ENCODE results near the gene SEC61A1. TPM values are rescaled to one million over a fixed set of nuclear protein-coding genes. Genes with fewer than 3 reads are reported as not detected.

The SEC61A1 gene
- polyA plus RNA-seq, 2 of the 4 experiments (the other 2 are of a cell fraction), result 93.5 to 180 TPM

- ATAC-seq, result no peak
- POLR2A ChIA-PET, result no interaction called here
Measured at GRCh38 chr3:128071771-128072453, 19.7 kb downstream of the SEC61A1 start.

GRCh38 chr3:128072454-128073184 lies 20.4 kb downstream of the SEC61A1 start:
- DNase-seq (ENCODE audit: low read depth in 1 of 2, low spot score in 1 of 2), result no peak
- CTCF ChIA-PET, result interaction anchor here (1.3 to 6.3 kb wide), 2 partner anchors 13 to 536 kb away, joined by 3 to 23 read pairs; no protein-coding TSS in a partner anchor
- peaks cover 13% of the 10 kb centered on the region for H3K4me1 ChIP-seq
- H3K9me3 ChIP-seq, result no peaks in the 10 kb centered on the region
- POLR2A ChIA-PET, result no interaction called here
- TF ChIP-seq ELK1 (IDR thresholded peaks at IDR 0.05; ENCODE audit: low read depth, low read length) (no peak), CBX2 (IDR thresholded peaks at IDR 0.05; ENCODE audit: borderline replicate concordance, low read depth) (no peak)
- FAIRE-seq, result no peak
- WGBS (ENCODE audit: missing lambda C conversion rate), result 98% methylated on average over 8 of the region's 13 CpGs
- H3K27ac ChIP-seq, result no peak overlapping the region
- no peak overlapping the region for H3K4me2 ChIP-seq
- ATAC-seq, result no peak
- no peak overlapping the region for H3K4me3 ChIP-seq

More at GRCh38 chr3:128071771-128072453, 19.7 kb downstream of the SEC61A1 start:
- FAIRE-seq (no peak), DNase-seq (ENCODE audit: low read depth in 1 of 2, low spot score in 1 of 2) (no peak)
- WGBS (ENCODE audit: missing lambda C conversion rate), result 81% methylated on average over 8 of the region's 11 CpGs
- H3K4me1 ChIP-seq, result peaks cover 10% of the 10 kb centered on the region
- H3K4me2 ChIP-seq, result no peak overlapping the region
- no peak for TF ChIP-seq TFCP2L1 (CRISPR knock-in tag; IDR thresholded peaks at IDR 0.05)
- TF ChIP-seq RARB (CRISPR knock-in tag; IDR thresholded peaks at IDR 0.05), result no peak
- CTCF ChIA-PET, result interaction anchor here (0.9 to 1.4 kb wide), 2 partner anchors 22 to 99 kb away, joined by 3 to 4 read pairs; no protein-coding TSS in a partner anchor
- no peak overlapping the region for H3K27ac ChIP-seq
- H3K9me3 ChIP-seq, result no peaks in the 10 kb centered on the region
- H3K4me3 ChIP-seq, result no peak overlapping the region

- 0 out of 6 replicates have a peak overlapping the region, but pooled peaks of 1 of the 2 experiments have one; percentile 13 for H3K27ac ChIP-seq
- no peak for DNase-seq (ENCODE audit: low read depth in 1 of 2, low spot score in 1 of 2)
- CTCF ChIA-PET, result interaction anchor here (1.2 to 6.3 kb wide), 5 partner anchors 13 to 535 kb away, joined by 3 to 23 read pairs (median 3); no protein-coding TSS in a partner anchor
- H3K4me2 ChIP-seq, result no peak overlapping the region
- ATAC-seq, result no peak
- no peak for FAIRE-seq
- 94% methylated on average over 3 of the region's 6 CpGs for WGBS (ENCODE audit: missing lambda C conversion rate)
- peaks cover 14% of the 10 kb centered on the region for H3K4me1 ChIP-seq
- no peaks in the 10 kb centered on the region for H3K9me3 ChIP-seq
- no peak overlapping the region for H3K4me3 ChIP-seq
- TF ChIP-seq HEYL (CRISPR knock-in tag; IDR thresholded peaks at IDR 0.05), result no peak
- no peak for TF ChIP-seq ZC3H11A (IDR thresholded peaks at IDR 0.05)
- TF ChIP-seq NPAS2 (CRISPR knock-in tag; IDR thresholded peaks at IDR 0.05; ENCODE audit: borderline replicate concordance), result no peak
- no peak for TF ChIP-seq HES2 (IDR thresholded peaks at IDR 0.05)
- TF ChIP-seq JUN (IDR thresholded peaks at IDR 0.05), result no peak
- no peak for TF ChIP-seq ZFP36 (IDR thresholded peaks at IDR 0.05; ENCODE audit: borderline replicate concordance, partially characterized antibody)
- no peak for TF ChIP-seq CTCF (IDR thresholded peaks at IDR 0.05)
- TF ChIP-seq RAD21 (conservative IDR thresholded peaks at IDR 0.05 in 1 of 2, IDR thresholded peaks at IDR 0.05 in 1 of 2), result no peak
- no peak for TF ChIP-seq PBX3 (IDR thresholded peaks at IDR 0.05)
- TF ChIP-seq CBX8 (IDR thresholded peaks at IDR 0.05), result no peak
- no peak for TF ChIP-seq CEBPB (IDR thresholded peaks at IDR 0.05)
- TF ChIP-seq ATOH8 (CRISPR knock-in tag; IDR thresholded peaks at IDR 0.05; ENCODE audit: low read depth), result no peak
- no peak for TF ChIP-seq REST (IDR thresholded peaks at IDR 0.05)
- TF ChIP-seq POLR2A (IDR thresholded peaks at IDR 0.05; ENCODE audit: low read length), result no peak
- no peak for TF ChIP-seq CBX2 (IDR thresholded peaks at IDR 0.05; ENCODE audit: borderline replicate concordance, low read depth)
- TF ChIP-seq SREBF2 (IDR thresholded peaks at IDR 0.05), result no peak
- POLR2A ChIA-PET, result no interaction called here
Measured at GRCh38 chr3:128073185-128073725, 21.0 kb downstream of the SEC61A1 start.

All from A549 (cell line).